Stimulated activated CD4-positive, alpha-beta T cell treated with anti-CD3 and anti-CD28 coated beads, Interleukin-1b, Interleukin-23, amount 100 ng/mL, for 48 hours (primary cell): ENCODE results near the gene SGK1.

Source experiments
- DNase-seq: peaks from one replicate; pipeline ENCODE4 v3.0.0-alpha.2; 2020

Gene SGK1

GRCh38 chr6:134165561-134166201, 152.2 kb downstream of the SGK1 start:
- no peak for DNase-seq

GRCh38 chr6:134164300-134164699, 153.6 kb downstream of the SGK1 start:
- no peak for DNase-seq

- no peak for DNase-seq
Observed at GRCh38 chr6:134162932-134163331, 155.0 kb downstream of the SGK1 start.

- DNase-seq, result no peak
Observed at GRCh38 chr6:134161041-134161440, 156.9 kb downstream of the SGK1 start.

- DNase-seq, result no peak
Observed at GRCh38 chr6:134152767-134153485, 165.0 kb downstream of the SGK1 start.

- no peak for DNase-seq
Observed at GRCh38 chr6:134148566-134148965, 169.3 kb downstream of the SGK1 start.

- DNase-seq, result no peak
Observed at GRCh38 chr6:134147034-134147533, 170.8 kb downstream of the SGK1 start.

GRCh38 chr6:134146268-134147033, 171.5 kb downstream of the SGK1 start:
- DNase-seq, result no peak

- DNase-seq, result no peak
Observed at GRCh38 chr6:134145786-134146185, 172.1 kb downstream of the SGK1 start.

- no peak for DNase-seq
Observed at GRCh38 chr6:134138226-134138975, 179.5 kb downstream of the SGK1 start.

GRCh38 chr6:134134654-134135053, 183.3 kb downstream of the SGK1 start:
- DNase-seq, result no peak

- DNase-seq, result no peak
Observed at GRCh38 chr6:134132494-134133141, 185.3 kb downstream of the SGK1 start.

- no peak for DNase-seq
Observed at GRCh38 chr6:134131530-134132139, 186.3 kb downstream of the SGK1 start.

GRCh38 chr6:134128146-134128545, 189.8 kb downstream of the SGK1 start:
- DNase-seq, result no peak

GRCh38 chr6:134123666-134124208, 194.2 kb downstream of the SGK1 start:
- DNase-seq, result peak; percentile 21

GRCh38 chr6:134122775-134123174, 195.1 kb downstream of the SGK1 start:
- no peak for DNase-seq

- DNase-seq, result no peak
Observed at GRCh38 chr6:134119486-134119885, 198.4 kb downstream of the SGK1 start.
